WTC11 (cell line): ENCODE data around the gene PRR35. TPM values are rescaled to one million over a fixed set of nuclear protein-coding genes. Genes with fewer than 3 reads are reported as not detected.

Experiments used
- ATAC-seq: fragments of 200-7000 bp; cut with Tn5 transposase; 2 replicates; pipeline ENCODE4 v1.10.0; 2021; ENCODE audit warnings: mild to moderate bottlenecking, moderate library complexity
- CTCF ChIA-PET: fragments of 300-600 bp; sonication (Branson Sonifier 250); formaldehyde crosslinking; loops from one replicate; lab custom pipeline; 2021; ENCODE audit warnings: antibody characterized with exemption; lab: Charles Lee
- POLR2A ChIA-PET: fragments of 350-600 bp; sonication (Branson Sonifier 250); formaldehyde crosslinking; loops from one replicate; lab custom pipeline; 2021; ENCODE audit warnings: antibody characterized with exemption; lab: Charles Lee
- DNase-seq: peaks from one replicate; pipeline ENCODE4 v3.0.0; 2021; ENCODE audit warnings: low spot score
- H3K27ac Mint-ChIP-seq: 2 replicates; pipeline ENCODE4 v1.8.0; 2021; ENCODE audit warnings: mixed read lengths
- H3K27me3 Mint-ChIP-seq: 2 replicates; pipeline ENCODE4 v1.8.0; 2021; ENCODE audit warnings: low read depth, mild to moderate bottlenecking, moderate library complexity, mixed read lengths
- H3K36me3 Mint-ChIP-seq: 2 replicates; pipeline ENCODE4 v1.8.0; 2021; ENCODE audit warnings: mixed read lengths
- H3K4me1 Mint-ChIP-seq: 2 replicates; pipeline ENCODE4 v1.8.0; 2022; ENCODE audit warnings: mixed read lengths
- H3K4me3 Mint-ChIP-seq: 2 replicates; pipeline ENCODE4 v1.8.0; 2021; ENCODE audit warnings: mild to moderate bottlenecking, moderate library complexity, mixed read lengths
- H3K9me3 Mint-ChIP-seq: 2 replicates; pipeline ENCODE4 v1.8.0; 2021; ENCODE audit warnings: mixed read lengths
- ATF1 ChIP-seq: sonication (generic); formaldehyde crosslinking; IDR thresholded peaks from 2 replicates; pipeline ENCODE4 v1.8.1; 2023; ENCODE audit warnings: mild to moderate bottlenecking, moderate library complexity, missing genetic modification reagents
- ATF3 ChIP-seq: sonication (generic); formaldehyde crosslinking; conservative IDR thresholded peaks from 2 replicates; pipeline ENCODE4 v1.8.1; 2022; ENCODE audit warnings: mild to moderate bottlenecking, missing genetic modification reagents
- CBFB ChIP-seq: sonication (generic); formaldehyde crosslinking; IDR thresholded peaks from 2 replicates; pipeline ENCODE4 v1.8.1; 2022; ENCODE audit warnings: mild to moderate bottlenecking, low read depth, missing genetic modification reagents
- CTCF ChIP-seq: fragments of 200-600 bp; IDR thresholded peaks from 2 replicates; pipeline ENCODE4 v1.8.0; 2022; ENCODE audit warnings: antibody characterized with exemption
- E2F1 ChIP-seq: sonication (generic); formaldehyde crosslinking; IDR thresholded peaks from 2 replicates; pipeline ENCODE4 v1.8.0; 2022; ENCODE audit warnings: mild to moderate bottlenecking, missing genetic modification reagents
- EMX1 ChIP-seq: fragments of 250-450 bp; sonication (Bioruptor Pico); IDR thresholded peaks from 2 replicates; pipeline ENCODE4 v1.8.0; 2021; ENCODE audit warnings: mild to moderate bottlenecking
- ETV6 ChIP-seq: sonication (generic); formaldehyde crosslinking; IDR thresholded peaks from 2 replicates; pipeline ENCODE4 v1.8.1; 2022; ENCODE audit warnings: mild to moderate bottlenecking, missing genetic modification reagents
- FOXJ3 ChIP-seq: sonication (generic); formaldehyde crosslinking; IDR thresholded peaks from 2 replicates; pipeline ENCODE4 v1.9.0; 2021; ENCODE audit warnings: missing genetic modification reagents, mild to moderate bottlenecking, borderline replicate concordance
- GTF2I ChIP-seq: fragments of 250-450 bp; sonication (Bioruptor Pico); conservative IDR thresholded peaks from 2 replicates; pipeline ENCODE4 v1.4.0; 2021; ENCODE audit warnings: mild to moderate bottlenecking
- HMGA2 ChIP-seq: fragments of 250-450 bp; sonication (Bioruptor Pico); IDR thresholded peaks from 2 replicates; pipeline ENCODE4 v1.4.0; 2021; ENCODE audit warnings: mild to moderate bottlenecking, moderate library complexity
- MXD4 ChIP-seq: fragments of 250-450 bp; sonication (Bioruptor Pico); IDR thresholded peaks from 2 replicates; pipeline ENCODE4 v1.8.0; 2021; ENCODE audit warnings: mild to moderate bottlenecking, moderate library complexity, borderline replicate concordance
- MYBL2 ChIP-seq: sonication (generic); formaldehyde crosslinking; IDR thresholded peaks from 2 replicates; pipeline ENCODE4 v1.8.1; 2023; ENCODE audit warnings: mild to moderate bottlenecking, moderate library complexity, missing genetic modification reagents
- NFE2L1 ChIP-seq: sonication (generic); formaldehyde crosslinking; IDR thresholded peaks from 2 replicates; pipeline ENCODE4 v1.8.1; 2023; ENCODE audit warnings: missing genetic modification reagents
- NR1H2 ChIP-seq: sonication (generic); formaldehyde crosslinking; IDR thresholded peaks from 2 replicates; pipeline ENCODE4 v1.9.0; 2021; ENCODE audit warnings: mild to moderate bottlenecking, moderate library complexity, missing genetic modification reagents
- SMAD3 ChIP-seq: sonication (generic); formaldehyde crosslinking; IDR thresholded peaks from 2 replicates; pipeline ENCODE4 v1.8.0; 2022; ENCODE audit warnings: missing genetic modification reagents, mild to moderate bottlenecking, borderline replicate concordance
- SMAD4 ChIP-seq: sonication (generic); formaldehyde crosslinking; IDR thresholded peaks from 2 replicates; pipeline ENCODE4 v1.8.0; 2022; ENCODE audit warnings: mild to moderate bottlenecking, missing genetic modification reagents
- SOX15 ChIP-seq: fragments of 250-450 bp; sonication (Bioruptor Pico); IDR thresholded peaks from 2 replicates; pipeline ENCODE4 v1.9.0; 2021; ENCODE audit warnings: mild to moderate bottlenecking
- ZNF263 ChIP-seq: sonication (generic); formaldehyde crosslinking; IDR thresholded peaks from 2 replicates; pipeline ENCODE4 v1.8.1; 2022; ENCODE audit warnings: low read depth, mild to moderate bottlenecking, moderate library complexity, missing genetic modification reagents
- total RNA-seq: library from RNA; stranded (reverse); gene quantifications from 3 replicates; pipeline ENCODE4 v1.2.3, GENCODE V29; 2021
- TF ChIP-seq, protein P1 (sequence below): sonication (generic); formaldehyde crosslinking; IDR thresholded peaks from 2 replicates; pipeline ENCODE4 v1.8.1; 2023; ENCODE audit warnings: mild to moderate bottlenecking, missing genetic modification reagents

PRR35 gene
- total RNA-seq, 1 experiment from 2014 or later, result 0.72 TPM

DNA sequence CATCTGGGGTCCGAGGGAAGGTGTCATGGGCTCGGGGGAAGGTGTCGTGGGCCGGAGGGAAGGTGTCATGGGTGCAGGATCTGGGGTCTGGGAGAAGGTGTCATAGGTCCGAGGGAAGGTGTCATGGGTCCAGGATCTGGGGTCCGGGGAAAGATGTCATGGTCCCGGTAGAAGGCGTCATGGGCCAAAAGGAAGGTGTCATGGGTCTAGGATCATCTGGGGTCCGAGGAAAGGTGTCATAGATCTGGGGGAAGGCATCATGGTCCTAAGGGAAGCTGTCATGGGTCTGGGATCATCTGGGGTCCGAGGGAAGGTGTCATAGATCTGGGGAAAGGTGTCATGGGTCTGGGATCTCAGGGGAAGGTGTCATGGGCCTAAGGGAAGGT is 30.6 kb downstream of the PRR35 start (continued):
- TF ChIP-seq ZNF263 (CRISPR knock-in tag) (no peak), SMAD3 (no peak)

GRCh38 chr16:591231-591630 is 31.0 kb downstream of the PRR35 start:
- Mint-ChIP-seq H3K27me3 (peaks cover 34% of the 10 kb centered on the region), H3K36me3 (peaks cover 2% of the 10 kb centered on the region), H3K4me1 (peaks cover 14% of the 10 kb centered on the region), H3K27ac (peak overlapping the region; percentile 66; the same call in 1 of the 2 replicates), H3K9me3 (no peaks in the 10 kb centered on the region), H3K4me3 (peak overlapping the region; percentile 85)
- CTCF ChIA-PET, result no interaction called here
- DNase-seq (no peak), ATAC-seq (no peak)
- TF ChIP-seq E2F1 (CRISPR knock-in tag) (no peak), SMAD4 (CRISPR knock-in tag) (no peak), ETV6 (no peak), GTF2I (CRISPR knock-in tag) (no peak), CTCF (no peak), ATF1 (CRISPR knock-in tag) (no peak), MXD4 (CRISPR knock-in tag) (no peak), ATF3 (CRISPR knock-in tag) (no peak), HMGA2 (CRISPR knock-in tag) (no peak)
- TF ChIP-seq, protein P1, sequence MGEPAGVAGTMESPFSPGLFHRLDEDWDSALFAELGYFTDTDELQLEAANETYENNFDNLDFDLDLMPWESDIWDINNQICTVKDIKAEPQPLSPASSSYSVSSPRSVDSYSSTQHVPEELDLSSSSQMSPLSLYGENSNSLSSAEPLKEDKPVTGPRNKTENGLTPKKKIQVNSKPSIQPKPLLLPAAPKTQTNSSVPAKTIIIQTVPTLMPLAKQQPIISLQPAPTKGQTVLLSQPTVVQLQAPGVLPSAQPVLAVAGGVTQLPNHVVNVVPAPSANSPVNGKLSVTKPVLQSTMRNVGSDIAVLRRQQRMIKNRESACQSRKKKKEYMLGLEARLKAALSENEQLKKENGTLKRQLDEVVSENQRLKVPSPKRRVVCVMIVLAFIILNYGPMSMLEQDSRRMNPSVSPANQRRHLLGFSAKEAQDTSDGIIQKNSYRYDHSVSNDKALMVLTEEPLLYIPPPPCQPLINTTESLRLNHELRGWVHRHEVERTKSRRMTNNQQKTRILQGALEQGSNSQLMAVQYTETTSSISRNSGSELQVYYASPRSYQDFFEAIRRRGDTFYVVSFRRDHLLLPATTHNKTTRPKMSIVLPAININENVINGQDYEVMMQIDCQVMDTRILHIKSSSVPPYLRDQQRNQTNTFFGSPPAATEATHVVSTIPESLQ (CRISPR knock-in tag), result no peak
- POLR2A ChIA-PET, result no interaction called here

DNA sequence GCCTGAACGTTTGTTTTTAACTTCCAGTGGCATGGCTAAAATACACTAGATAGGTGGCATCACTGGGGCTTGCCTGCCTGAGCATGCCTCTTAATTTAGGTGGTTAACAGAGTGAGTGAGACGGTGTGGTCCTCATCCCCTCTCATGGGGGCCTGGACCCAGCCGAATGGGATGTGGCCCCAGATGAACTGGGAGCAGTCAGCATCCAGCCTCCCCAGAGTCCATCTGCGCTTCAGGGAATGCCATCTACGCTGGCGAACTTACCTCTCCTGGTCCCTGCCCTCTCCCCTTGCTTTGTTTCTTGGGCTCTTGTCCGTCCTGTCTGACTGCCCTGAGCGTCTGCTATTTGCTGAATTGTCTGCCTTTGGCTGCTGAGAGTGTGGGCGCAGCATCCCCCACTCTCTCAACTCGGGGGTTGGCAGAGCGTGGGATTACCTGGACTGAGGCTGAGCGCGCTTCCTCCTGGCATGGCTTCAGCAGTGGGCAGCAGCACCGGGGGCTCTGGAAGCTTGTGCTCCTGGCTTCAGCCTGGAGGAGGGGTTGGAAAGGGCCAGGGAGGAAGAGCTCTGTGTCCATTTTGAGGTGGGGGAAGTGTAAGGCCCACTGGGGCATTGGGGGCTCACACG is 31.8 kb downstream of the PRR35 start:
- peaks cover 14% of the 10 kb centered on the region for H3K4me1 Mint-ChIP-seq
- no peaks in the 10 kb centered on the region for H3K9me3 Mint-ChIP-seq
- peak overlapping the region; percentile 85 for H3K4me3 Mint-ChIP-seq
- POLR2A ChIA-PET, result no interaction called here
- DNase-seq, result no peak
- H3K36me3 Mint-ChIP-seq, result peaks cover 2% of the 10 kb centered on the region
- no peak for ATAC-seq
- peak overlapping the region; percentile 57; the same call in 1 of the 2 replicates for H3K27ac Mint-ChIP-seq
- peaks cover 26% of the 10 kb centered on the region for H3K27me3 Mint-ChIP-seq
- TF ChIP-seq NFE2L1 (no peak), SOX15 (no peak), FOXJ3 (no peak), EMX1 (CRISPR knock-in tag) (no peak), MYBL2 (CRISPR knock-in tag) (no peak), NR1H2 (no peak), CBFB (CRISPR knock-in tag) (no peak)
- CTCF ChIA-PET, result interaction anchor here (0.6 to 1.9 kb wide), 5 partner anchors 15 to 346 kb away, joined by 3 to 6 read pairs (median 3); no protein-coding TSS in a partner anchor
